Astrocyte (in vitro differentiated cells and primary cell): Measurements from ENCODE around the gene MTUS2. TPM values are rescaled to one million over a fixed set of nuclear protein-coding genes. Genes with fewer than 3 reads are reported as not detected.

ENCODE experiments used
- DNase-seq: peaks from one replicate; pipeline ENCODE4 v3.0.0-alpha.2; 2010; ENCODE audit warnings: low read depth
- FAIRE-seq: peaks from 2 replicates; lab custom pipeline; 2011; peaks lifted over from hg19 to GRCh38; lab: Jason Lieb, UNC
- H2AFZ ChIP-seq: 2 replicates; pipeline ENCODE4 v1.6.0; 2012; ENCODE audit warnings: low read depth, low read length, inconsistent platforms
- H3K27ac ChIP-seq: 2 replicates; pipeline ENCODE4 v1.5.1; 2011; ENCODE audit warnings: low read depth, low read length, inconsistent platforms
- H3K27me3 ChIP-seq: 2 replicates; pipeline ENCODE4 v1.6.0; 2011; ENCODE audit warnings: low read length, inconsistent platforms; ENCODE audit not compliant: insufficient read depth
- H3K36me3 ChIP-seq: 2 replicates; pipeline ENCODE4 v1.5.1; 2011; ENCODE audit warnings: low read length, inconsistent platforms; ENCODE audit not compliant: insufficient read depth
- H3K4me1 ChIP-seq: 2 replicates; pipeline ENCODE4 v1.5.1; 2011; ENCODE audit warnings: low read length, inconsistent platforms; ENCODE audit not compliant: insufficient read depth
- H3K4me2 ChIP-seq: 2 replicates; pipeline ENCODE4 v1.6.0; 2012; ENCODE audit warnings: low read length, inconsistent platforms
- H3K4me3 ChIP-seq: 2 replicates; pipeline ENCODE4 v1.5.1; 2011; ENCODE audit warnings: low read depth, mild to moderate bottlenecking, low read length, inconsistent platforms; ENCODE audit not compliant: insufficient read depth
- H3K79me2 ChIP-seq: 2 replicates; pipeline ENCODE4 v1.6.0; 2012; ENCODE audit warnings: mild to moderate bottlenecking, low read length, inconsistent platforms; ENCODE audit not compliant: insufficient read depth
- H3K9ac ChIP-seq: 2 replicates; pipeline ENCODE4 v1.6.0; 2012; ENCODE audit warnings: mild to moderate bottlenecking, low read length, inconsistent platforms
- H3K9me3 ChIP-seq: 2 replicates; pipeline ENCODE4 v1.5.1; 2012; ENCODE audit warnings: low read depth, mild to moderate bottlenecking, low read length, inconsistent platforms; ENCODE audit not compliant: insufficient read depth
- H4K20me1 ChIP-seq: 2 replicates; pipeline ENCODE4 v1.6.0; 2012; ENCODE audit warnings: low read length, inconsistent platforms; ENCODE audit not compliant: insufficient read depth
- H3K27ac Mint-ChIP-seq: one replicate; pipeline ENCODE4 v1.8.0; 2021; ENCODE audit warnings: mild to moderate bottlenecking, mixed read lengths; ENCODE audit not compliant: unreplicated experiment
- H3K27me3 Mint-ChIP-seq: one replicate; pipeline ENCODE4 v1.8.0; 2021; ENCODE audit warnings: low read depth, mixed read lengths; ENCODE audit not compliant: unreplicated experiment
- H3K36me3 Mint-ChIP-seq: one replicate; pipeline ENCODE4 v1.8.0; 2021; ENCODE audit warnings: low read depth, mixed read lengths; ENCODE audit not compliant: unreplicated experiment
- H3K4me1 Mint-ChIP-seq: one replicate; pipeline ENCODE4 v1.8.0; 2021; ENCODE audit warnings: low read depth, mixed read lengths; ENCODE audit not compliant: unreplicated experiment
- H3K4me3 Mint-ChIP-seq: one replicate; pipeline ENCODE4 v1.8.0; 2021; ENCODE audit warnings: mild to moderate bottlenecking, moderate library complexity, mixed read lengths; ENCODE audit not compliant: unreplicated experiment
- H3K9me3 Mint-ChIP-seq: one replicate; pipeline ENCODE4 v1.8.0; 2021; ENCODE audit warnings: mild to moderate bottlenecking, mixed read lengths; ENCODE audit not compliant: unreplicated experiment
- CTCF ChIP-seq: IDR thresholded peaks from 2 replicates; pipeline ENCODE4 v1.5.1; 2011; ENCODE audit warnings: low read depth, mild to moderate bottlenecking, inconsistent platforms, low read length, moderate library complexity; ENCODE audit not compliant: insufficient read depth
- EZH2 ChIP-seq: IDR thresholded peaks from 2 replicates; pipeline ENCODE4 v1.6.1; 2012; ENCODE audit warnings: mild to moderate bottlenecking, low read length, inconsistent platforms; ENCODE audit not compliant: insufficient read depth
- total RNA-seq: library from RNA; stranded (reverse); gene quantifications from 2 replicates; pipeline ENCODE4 v1.2.1, GENCODE V29; 2021

The MTUS2 gene
- total RNA-seq, 1 donor from 2014 or later = 0.50 TPM

GRCh38 chr13:29479716-29480492 lies 659.8 kb downstream of the MTUS2 start:
- H2AFZ ChIP-seq = no peak overlapping the region

GRCh38 chr13:29480893-29481525 lies 660.9 kb downstream of the MTUS2 start:
- peaks cover 39% of the 10 kb centered on the region for H3K27me3 Mint-ChIP-seq
- no peak overlapping the region for H3K4me3 Mint-ChIP-seq
- peaks cover 35% of the 10 kb centered on the region for H3K27me3 ChIP-seq
- no peaks in the 10 kb centered on the region for H4K20me1 ChIP-seq
- H3K27ac ChIP-seq = no peak overlapping the region
- no peak for TF ChIP-seq CTCF
- no peak for TF ChIP-seq EZH2
- no peaks in the 10 kb centered on the region for H3K9me3 ChIP-seq
- no peaks in the 10 kb centered on the region for H3K4me1 ChIP-seq
- no peak overlapping the region for H3K4me3 ChIP-seq
- no peak overlapping the region for H2AFZ ChIP-seq
- no peaks in the 10 kb centered on the region for H3K36me3 ChIP-seq
- H3K36me3 Mint-ChIP-seq = no peaks in the 10 kb centered on the region
- no peaks in the 10 kb centered on the region for H3K79me2 ChIP-seq
- H3K9ac ChIP-seq = no peak overlapping the region
- H3K9me3 Mint-ChIP-seq = no peaks in the 10 kb centered on the region
- DNase-seq (no peak), FAIRE-seq (no peak)
- H3K4me1 Mint-ChIP-seq = no peaks in the 10 kb centered on the region
- no peak overlapping the region for H3K27ac Mint-ChIP-seq
- no peak overlapping the region for H3K4me2 ChIP-seq

More at GRCh38 chr13:29479716-29480492, 659.8 kb downstream of the MTUS2 start:
- Histone ChIP-seq H3K27me3 (peaks cover 31% of the 10 kb centered on the region), H3K36me3 (no peaks in the 10 kb centered on the region), H3K79me2 (no peaks in the 10 kb centered on the region), H3K9me3 (no peaks in the 10 kb centered on the region), H3K9ac (no peak overlapping the region), H3K27ac (no peak overlapping the region), H4K20me1 (no peaks in the 10 kb centered on the region), H3K4me3 (no peak overlapping the region), H3K4me2 (no peak overlapping the region), H3K4me1 (no peaks in the 10 kb centered on the region)
- Mint-ChIP-seq H3K9me3 (no peaks in the 10 kb centered on the region), H3K27ac (peak overlapping the region; percentile 28), H3K4me3 (no peak overlapping the region), H3K4me1 (no peaks in the 10 kb centered on the region), H3K36me3 (no peaks in the 10 kb centered on the region), H3K27me3 (peaks cover 34% of the 10 kb centered on the region)
- TF ChIP-seq EZH2 = no peak
- TF ChIP-seq CTCF = no peak
- no peak for DNase-seq
- FAIRE-seq = no peak
